ENCODE data around the gene MAPK8IP2. TPM values are rescaled to one million over a fixed set of nuclear protein-coding genes. Genes with fewer than 3 reads are reported as not detected.

The MAPK8IP2 gene
- total and polyA plus RNA-seq, 2 of the 13 experiments (the other 11 are each of a cell fraction or from before 2014, with no cell fraction given), result 1.3 to 2.6 TPM

DNA sequence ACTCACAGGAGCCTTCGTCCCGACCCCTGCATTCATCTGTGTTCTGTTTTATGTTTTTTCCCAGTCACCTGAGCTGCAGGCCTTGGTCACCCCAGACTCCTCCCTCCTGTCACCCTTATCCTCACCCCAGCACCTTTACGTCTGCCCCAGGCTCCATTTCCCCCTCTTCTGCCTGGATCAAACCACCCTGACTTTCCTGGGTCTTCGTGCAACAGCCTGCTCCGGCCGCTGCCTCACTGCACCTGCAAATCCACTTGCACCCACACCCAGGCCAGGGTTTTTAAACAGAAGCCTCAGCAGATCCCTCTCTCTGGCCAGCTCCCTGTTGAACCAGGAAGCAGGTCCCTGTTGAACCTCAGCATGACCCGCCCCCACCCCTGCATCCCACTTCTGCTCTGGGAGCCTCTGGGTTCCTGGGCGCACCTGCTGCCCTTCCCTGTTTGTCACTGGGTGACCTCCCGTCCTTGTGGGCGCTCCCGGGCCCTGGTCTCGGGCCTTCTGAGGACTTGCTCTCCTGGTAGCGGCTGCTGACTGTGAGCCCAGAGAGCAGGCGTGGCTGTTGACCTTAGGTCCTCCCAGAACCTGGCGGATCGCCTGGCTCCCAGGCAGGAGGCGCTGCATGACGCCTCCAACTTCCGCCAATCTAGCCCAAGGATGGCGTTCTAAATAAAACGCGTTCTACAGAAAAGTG lies 12.8 kb downstream of the MAPK8IP2 start (continued):
- no peak for TF ChIP-seq ONECUT2 (CRISPR knock-in tag; IDR thresholded peaks at IDR 0.05)
- TF ChIP-seq, protein P1, sequence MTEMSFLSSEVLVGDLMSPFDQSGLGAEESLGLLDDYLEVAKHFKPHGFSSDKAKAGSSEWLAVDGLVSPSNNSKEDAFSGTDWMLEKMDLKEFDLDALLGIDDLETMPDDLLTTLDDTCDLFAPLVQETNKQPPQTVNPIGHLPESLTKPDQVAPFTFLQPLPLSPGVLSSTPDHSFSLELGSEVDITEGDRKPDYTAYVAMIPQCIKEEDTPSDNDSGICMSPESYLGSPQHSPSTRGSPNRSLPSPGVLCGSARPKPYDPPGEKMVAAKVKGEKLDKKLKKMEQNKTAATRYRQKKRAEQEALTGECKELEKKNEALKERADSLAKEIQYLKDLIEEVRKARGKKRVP (CRISPR knock-in tag; IDR thresholded peaks at IDR 0.05), result no peak
- TF ChIP-seq, protein P2, sequence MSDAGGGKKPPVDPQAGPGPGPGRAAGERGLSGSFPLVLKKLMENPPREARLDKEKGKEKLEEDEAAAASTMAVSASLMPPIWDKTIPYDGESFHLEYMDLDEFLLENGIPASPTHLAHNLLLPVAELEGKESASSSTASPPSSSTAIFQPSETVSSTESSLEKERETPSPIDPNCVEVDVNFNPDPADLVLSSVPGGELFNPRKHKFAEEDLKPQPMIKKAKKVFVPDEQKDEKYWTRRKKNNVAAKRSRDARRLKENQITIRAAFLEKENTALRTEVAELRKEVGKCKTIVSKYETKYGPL (CRISPR knock-in tag; IDR thresholded peaks at IDR 0.05), result no peak
- no peak for TF ChIP-seq HNRNPK (IDR thresholded peaks at IDR 0.05; ENCODE audit: low read depth, low read length, poor library complexity, severe bottlenecking)
- peak; percentile 57 for TF ChIP-seq PHF20 (CRISPR knock-in tag; IDR thresholded peaks at IDR 0.05)
- no peak for TF ChIP-seq U2AF1 (optimal IDR thresholded peaks at IDR 0.05; ENCODE audit: low read depth, low read length)
- no peak for TF ChIP-seq ZNF510 (CRISPR knock-in tag; IDR thresholded peaks at IDR 0.05; ENCODE audit: low read depth)
- TF ChIP-seq ASH2L (IDR thresholded peaks at IDR 0.05; ENCODE audit: insufficient read length, low read depth, low read length), result peak; percentile 28
- TF ChIP-seq, protein P3, sequence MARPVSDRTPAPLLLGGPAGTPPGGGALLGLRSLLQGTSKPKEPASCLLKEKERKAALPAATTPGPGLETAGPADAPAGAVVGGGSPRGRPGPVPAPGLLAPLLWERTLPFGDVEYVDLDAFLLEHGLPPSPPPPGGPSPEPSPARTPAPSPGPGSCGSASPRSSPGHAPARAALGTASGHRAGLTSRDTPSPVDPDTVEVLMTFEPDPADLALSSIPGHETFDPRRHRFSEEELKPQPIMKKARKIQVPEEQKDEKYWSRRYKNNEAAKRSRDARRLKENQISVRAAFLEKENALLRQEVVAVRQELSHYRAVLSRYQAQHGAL (CRISPR knock-in tag; IDR thresholded peaks at IDR 0.05; ENCODE audit: not compliant biosample characterization), result no peak
- no peak for TF ChIP-seq SIX1 (CRISPR knock-in tag; IDR thresholded peaks at IDR 0.05; ENCODE audit: borderline replicate concordance)
- no peak for TF ChIP-seq HMGXB3 (CRISPR knock-in tag; IDR thresholded peaks at IDR 0.05; ENCODE audit: borderline replicate concordance)
- TF ChIP-seq IRF9 (CRISPR knock-in tag; IDR thresholded peaks at IDR 0.05; ENCODE audit: borderline replicate concordance), result no peak
- TF ChIP-seq, protein P4, sequence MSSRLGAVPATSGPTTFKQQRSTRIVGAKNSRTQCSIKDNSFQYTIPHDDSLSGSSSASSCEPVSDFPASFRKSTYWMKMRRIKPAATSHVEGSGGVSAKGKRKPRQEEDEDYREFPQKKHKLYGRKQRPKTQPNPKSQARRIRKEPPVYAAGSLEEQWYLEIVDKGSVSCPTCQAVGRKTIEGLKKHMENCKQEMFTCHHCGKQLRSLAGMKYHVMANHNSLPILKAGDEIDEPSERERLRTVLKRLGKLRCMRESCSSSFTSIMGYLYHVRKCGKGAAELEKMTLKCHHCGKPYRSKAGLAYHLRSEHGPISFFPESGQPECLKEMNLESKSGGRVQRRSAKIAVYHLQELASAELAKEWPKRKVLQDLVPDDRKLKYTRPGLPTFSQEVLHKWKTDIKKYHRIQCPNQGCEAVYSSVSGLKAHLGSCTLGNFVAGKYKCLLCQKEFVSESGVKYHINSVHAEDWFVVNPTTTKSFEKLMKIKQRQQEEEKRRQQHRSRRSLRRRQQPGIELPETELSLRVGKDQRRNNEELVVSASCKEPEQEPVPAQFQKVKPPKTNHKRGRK (CRISPR knock-in tag; IDR thresholded peaks at IDR 0.05), result no peak
- no peak for TF ChIP-seq RORA (CRISPR knock-in tag; IDR thresholded peaks at IDR 0.05)
- no peak for TF ChIP-seq ZNF335 (CRISPR knock-in tag; IDR thresholded peaks at IDR 0.05)
- no peak for TF ChIP-seq ZNF878 (CRISPR knock-in tag; IDR thresholded peaks at IDR 0.05)
